Adrenal gland (tissue), 12 donors: ENCODE results near the gene CHST11. TPM values are rescaled to one million over a fixed set of nuclear protein-coding genes. Genes with fewer than 3 reads are reported as not detected.
A peak's percentile ranks its signal among the peaks of the same experiment; 100 is the strongest.

Experiments used
- DNase-seq, 7 donors: peaks; one replicate each; pipeline ENCODE4 v3.0.0-alpha.2; 2019 to 2020
- H3K27ac ChIP-seq, 5 donors: fragments of 200-600 bp; sonication (generic) in 4 of 5; 1 replicate in 3 of 5; 2 replicates in 2 of 5; pipeline versions ENCODE4 v1.5.1 to v1.8.0; 2016 to 2020; ENCODE audit warnings: mild to moderate bottlenecking in 1 of 5
- H3K27me3 ChIP-seq: fragments of 200-600 bp; 2 replicates; pipeline ENCODE4 v1.8.0; 2021
- H3K36me3 ChIP-seq, 2 donors: fragments of 200-600 bp; replicated peaks in 1 of 2; 1 replicate in 1 of 2; 2 replicates in 1 of 2; pipeline versions ENCODE4 v1.5.1 to v1.8.0; 2018 to 2022
- H3K4me1 ChIP-seq, 2 donors: fragments of 200-600 bp; replicated peaks in 1 of 2; 1 replicate in 1 of 2; 2 replicates in 1 of 2; pipeline versions ENCODE4 v1.5.1 to v1.8.0; 2018 to 2021
- H3K4me3 ChIP-seq, 4 donors: fragments of 200-600 bp; sonication (generic) in 3 of 4; one replicate each; pipeline ENCODE4 v1.5.1; 2016 to 2018
- H3K9me3 ChIP-seq, 3 donors: fragments of 200-600 bp; sonication (generic) in 1 of 3; replicated peaks in 1 of 3; 1 replicate in 2 of 3; 2 replicates in 1 of 3; pipeline versions ENCODE4 v1.5.1 to v1.8.0; 2016 to 2021
- POLR2A ChIP-seq, 2 donors: fragments of 450-650 bp; IDR thresholded peaks; one replicate each; pipeline ENCODE4 v1.6.1; 2017; ENCODE audit warnings: antibody characterized with exemption in 2 of 2, mild to moderate bottlenecking in 2 of 2, moderate library complexity in 1 of 2
- WGBS, 4 donors: extraction: QIAGEN DNeasy Blood & Tissue Kit in 2 of 4; methylation state at CpG; one replicate each; pipeline versions ENCODE4 v1.1.5 to v1.1.7; 2013 to 2017; 5-methylcytosine and 5-hydroxymethylcytosine counted together
- intact Hi-C, 2 donors: fragments of 100-400 bp; cut with DNase I; formaldehyde crosslinking; loops; one replicate each; pipeline versions ENCODE4 v1.14.1 to v1.15.0; 2022 to 2023
- polyA plus RNA-seq, 3 donors: library from polyadenylated mRNA; stranded (reverse); fragments of 200-250 nt in 2 of 3; fragments of 350-450 nt in 1 of 3; fragmentation: Illumina TruSeq in 1 of 3; extraction: RNeasy Lipid Tissue Mini Kit (QIAGEN cat#74804) in 1 of 3; gene quantifications; one replicate each; pipeline ENCODE4 v1.2.3, GENCODE V29; 2013 to 2014
- total RNA-seq, 9 donors: library from RNA; depleted of rRNA in 4 of 9; stranded (reverse); fragments of >200 nt in 4 of 9; fragments of 120-200 nt in 1 of 9; fragmentation: NEBNext Ultra II Directional in 1 of 9; extraction: Animal tissue kit (Norgen Biotek cat#: 25700) in 1 of 9; gene quantifications; one replicate each; pipeline versions ENCODE4 v1.1.0 to v1.2.4, GENCODE V29; 2013 to 2023
- TF ChIP-seq, protein P1 (sequence below), 6 experiments: fragments of 450-650 bp in 4 of 6; fragments of 200-600 bp in 2 of 6; sonication (generic) in 1 of 6; IDR thresholded peaks; 1 replicate in 5 of 6; 2 replicates in 1 of 6; pipeline versions ENCODE4 v1.5.1 to v1.8.0; 2016 to 2021; ENCODE audit warnings: antibody characterized with exemption in 6 of 6, mild to moderate bottlenecking in 2 of 6, moderate library complexity in 1 of 6
- donor health status: healthy with polysubstance abuse.
- donor health status: Bipolar disorder and iron deficiency.
- donor health status: DM: yes; HTN: yes; CAD: no.
- donor health status: DM: no; HTN: no; CAD: no.
- donor health status: DM: no; HTN: no; CAD: no.
- donor health status: DM: yes; HTN: yes; CAD: no.

Gene CHST11
- total and polyA plus RNA-seq, 12 donors, result 6.2 to 95.1 (median 29.8) TPM

DNA sequence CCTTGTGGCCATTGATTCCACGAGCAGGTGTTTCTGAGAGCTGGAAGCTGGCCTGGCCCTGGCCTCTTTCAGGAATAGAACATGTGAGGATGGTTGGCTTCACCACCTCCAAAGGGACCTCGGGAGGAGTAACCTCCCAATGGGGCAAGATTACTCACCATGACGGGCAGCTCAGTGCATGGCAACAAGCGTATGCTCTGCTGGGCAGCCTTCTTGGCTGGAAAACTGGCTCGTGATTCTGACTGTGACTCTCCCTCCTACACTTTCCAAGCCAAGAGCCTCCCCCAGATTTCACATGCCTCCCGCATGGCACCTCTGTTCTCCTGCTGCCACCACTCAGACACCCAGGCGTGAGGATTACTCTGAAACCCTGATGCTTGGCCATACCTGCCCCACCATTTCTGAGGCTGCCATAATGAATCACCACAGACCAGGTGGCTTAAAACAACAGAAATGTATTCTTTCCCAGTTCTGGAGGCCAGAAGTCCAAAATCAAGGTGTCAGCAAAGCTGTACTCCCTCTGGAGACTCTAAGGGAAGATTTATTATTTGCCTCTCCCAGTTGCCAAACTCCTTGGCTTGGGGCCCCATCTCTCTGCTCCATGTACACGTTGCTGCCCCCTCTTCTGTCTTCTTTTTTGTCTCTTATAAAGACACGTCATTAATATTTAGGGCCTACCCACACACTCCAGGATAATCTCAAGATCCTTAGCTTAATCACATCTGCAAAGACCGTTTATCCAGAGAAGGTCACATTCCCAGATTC is 215.9 kb downstream of the CHST11 start:
- DNase-seq, result peak; percentile 58 to 91 (median 84)
- Histone ChIP-seq H3K9me3 (no peaks in the 10 kb centered on the region), H3K36me3 (no peaks in the 10 kb centered on the region), H3K4me1 (peaks cover 19 to 63% of the 10 kb centered on the region in 2 donors), H3K4me3 (no peak overlapping the region), H3K27me3 (no peaks in the 10 kb centered on the region), H3K27ac (peak overlapping the region in 4 of 5 donors; percentile 60 to 88 (median 70))
- 55 to 68% (median 60%) methylated on average over 9 to 10 of the region's 10 CpGs for WGBS, 4 donors
- intact Hi-C loops, result no loop called here
- TF ChIP-seq, protein P1, sequence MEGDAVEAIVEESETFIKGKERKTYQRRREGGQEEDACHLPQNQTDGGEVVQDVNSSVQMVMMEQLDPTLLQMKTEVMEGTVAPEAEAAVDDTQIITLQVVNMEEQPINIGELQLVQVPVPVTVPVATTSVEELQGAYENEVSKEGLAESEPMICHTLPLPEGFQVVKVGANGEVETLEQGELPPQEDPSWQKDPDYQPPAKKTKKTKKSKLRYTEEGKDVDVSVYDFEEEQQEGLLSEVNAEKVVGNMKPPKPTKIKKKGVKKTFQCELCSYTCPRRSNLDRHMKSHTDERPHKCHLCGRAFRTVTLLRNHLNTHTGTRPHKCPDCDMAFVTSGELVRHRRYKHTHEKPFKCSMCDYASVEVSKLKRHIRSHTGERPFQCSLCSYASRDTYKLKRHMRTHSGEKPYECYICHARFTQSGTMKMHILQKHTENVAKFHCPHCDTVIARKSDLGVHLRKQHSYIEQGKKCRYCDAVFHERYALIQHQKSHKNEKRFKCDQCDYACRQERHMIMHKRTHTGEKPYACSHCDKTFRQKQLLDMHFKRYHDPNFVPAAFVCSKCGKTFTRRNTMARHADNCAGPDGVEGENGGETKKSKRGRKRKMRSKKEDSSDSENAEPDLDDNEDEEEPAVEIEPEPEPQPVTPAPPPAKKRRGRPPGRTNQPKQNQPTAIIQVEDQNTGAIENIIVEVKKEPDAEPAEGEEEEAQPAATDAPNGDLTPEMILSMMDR (IDR thresholded peaks at IDR 0.05), result no peak
- TF ChIP-seq POLR2A (IDR thresholded peaks at IDR 0.05), result no peak

DNA sequence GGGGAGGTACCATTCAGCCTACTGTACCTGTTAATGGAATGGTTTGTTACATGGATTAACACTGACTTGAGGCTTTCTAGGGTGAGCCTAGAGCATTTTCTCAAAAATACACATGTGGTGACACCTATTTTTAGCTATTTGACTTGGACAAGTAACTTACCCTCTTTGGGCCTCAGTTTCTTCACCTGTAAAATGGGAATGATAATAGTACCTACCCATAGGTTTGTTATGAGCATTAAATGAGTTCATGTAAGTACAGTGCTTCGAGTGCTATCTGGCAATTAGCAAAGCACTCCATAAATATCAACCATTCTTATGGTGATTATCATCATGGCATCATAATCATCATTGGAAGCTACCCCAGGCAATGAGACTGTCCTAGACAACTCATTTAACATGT is 216.5 kb downstream of the CHST11 start:
- H3K27me3 ChIP-seq, result no peaks in the 10 kb centered on the region
- peaks cover 19 to 57% of the 10 kb centered on the region in 2 donors for H3K4me1 ChIP-seq
- no peak for DNase-seq
- no peaks in the 10 kb centered on the region for H3K36me3 ChIP-seq
- no peak overlapping the region for H3K4me3 ChIP-seq
- WGBS, 4 donors, result 79 to 100% (median 86%) methylated on average over 1 of the region's 1 CpG
- peak overlapping the region in 1 of 5 donors; percentile 88 for H3K27ac ChIP-seq
- intact Hi-C loops, result no loop called here
- TF ChIP-seq POLR2A (IDR thresholded peaks at IDR 0.05), result no peak
- TF ChIP-seq, protein P1 (IDR thresholded peaks at IDR 0.05), result no peak
- no peaks in the 10 kb centered on the region for H3K9me3 ChIP-seq

DNA sequence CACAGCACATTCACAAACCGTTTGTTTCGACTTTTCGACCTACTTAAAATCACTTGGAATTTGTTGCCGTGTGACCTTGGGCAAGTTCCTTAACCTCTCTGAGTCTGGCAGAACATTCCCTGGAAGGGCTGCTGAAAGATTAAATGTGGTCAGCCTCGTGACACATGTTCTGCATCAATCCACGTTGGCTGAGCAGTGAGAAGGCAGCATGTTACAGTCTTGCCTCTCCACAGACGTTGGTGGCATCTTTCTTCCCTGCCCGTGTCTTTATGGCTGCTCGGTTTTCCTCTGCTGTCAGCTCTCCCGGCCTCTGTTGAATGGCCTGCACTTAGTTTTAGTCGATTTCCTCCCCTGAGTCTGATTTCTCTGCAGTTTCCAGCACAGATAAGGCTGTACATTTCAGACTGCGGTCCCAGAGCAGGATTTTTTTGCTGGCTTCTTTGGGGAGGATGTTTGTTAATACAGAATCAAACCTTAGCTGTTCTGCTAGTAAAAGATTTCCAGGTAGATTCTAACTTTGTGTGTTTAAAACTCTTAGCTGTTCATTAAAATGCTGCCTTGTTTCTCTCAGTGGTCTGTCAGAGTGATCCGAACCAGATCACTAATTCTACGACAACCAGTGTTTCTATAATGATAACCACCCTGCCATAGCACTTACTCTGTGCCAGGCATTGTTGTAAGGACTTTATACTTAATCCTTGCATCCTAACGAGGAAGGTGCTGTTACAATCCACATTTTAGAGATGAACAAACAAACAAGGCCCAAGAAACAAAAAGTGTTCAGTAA is 217.1 kb downstream of the CHST11 start:
- 47 to 61% (median 55%) methylated on average over 15 of the region's 15 CpGs for WGBS, 4 donors
- Histone ChIP-seq H3K27me3 (no peaks in the 10 kb centered on the region), H3K27ac (peak overlapping the region in 2 of 5 donors; percentile 31 to 88), H3K36me3 (no peaks in the 10 kb centered on the region), H3K9me3 (no peaks in the 10 kb centered on the region), H3K4me1 (peaks cover 19 to 51% of the 10 kb centered on the region in 2 donors), H3K4me3 (no peak overlapping the region)
- peak in 6 of 7 donors; percentile 44 to 75 (median 66) for DNase-seq
- peak in 1 of 2 donors; percentile 10 for TF ChIP-seq POLR2A (IDR thresholded peaks at IDR 0.05)
- TF ChIP-seq, protein P1 (IDR thresholded peaks at IDR 0.05), result no peak
- intact Hi-C loops, result no loop called here

DNA sequence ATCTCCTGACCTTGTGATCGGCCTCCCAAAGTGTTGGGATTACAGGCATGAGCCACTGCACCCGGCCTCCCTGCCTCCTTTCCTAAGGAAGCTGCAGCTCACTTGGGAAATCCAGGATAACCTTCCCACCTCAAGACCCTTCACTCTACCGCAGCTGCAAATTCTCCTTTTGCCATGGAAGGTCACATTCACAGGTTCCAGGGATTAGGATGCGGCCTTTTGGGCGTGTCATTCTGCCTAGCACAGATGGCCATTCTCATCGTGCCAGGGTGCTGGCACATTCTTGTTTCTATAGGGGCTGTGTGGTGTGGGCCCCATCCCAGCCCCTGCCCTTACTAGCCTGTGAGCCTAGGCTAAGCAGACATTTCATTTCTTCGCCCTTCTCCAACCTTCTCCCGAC is 219.9 kb downstream of the CHST11 start:
- H3K9me3 ChIP-seq, result no peaks in the 10 kb centered on the region
- no peak overlapping the region for H3K27ac ChIP-seq
- TF ChIP-seq, protein P1 (IDR thresholded peaks at IDR 0.05), result no peak
- no peak for TF ChIP-seq POLR2A (IDR thresholded peaks at IDR 0.05)
- H3K4me3 ChIP-seq, result no peak overlapping the region
- no peaks in the 10 kb centered on the region for H3K36me3 ChIP-seq
- 75 to 94% (median 87%) methylated on average over 8 of the region's 8 CpGs for WGBS, 4 donors
- intact Hi-C loops, result no loop called here
- no peaks in the 10 kb centered on the region for H3K27me3 ChIP-seq
- no peak for DNase-seq
- H3K4me1 ChIP-seq, result peaks cover 15 to 26% of the 10 kb centered on the region in 2 donors
